ACHN (cell line): ENCODE measurements around the gene CLEC18A.
"Not testable (repeated sequence)": the region's sequence is repeated elsewhere in the genome, so short reads cannot be mapped to it uniquely, and the experiment has no call there.

Experiments used
- DNase-seq: peaks from one replicate; pipeline ENCODE4 v3.0.0-alpha.2; 2015
- in situ Hi-C: cut with HindIII; loops from 2 replicates; pipeline ENCODE4 v1.10.0; 2017; ENCODE audit warnings: low sequenced_read_pairs, low pct_ligation_motif_present, low pct_unique_long_range_greater_than_20kb

Gene CLEC18A

GRCh38 chr16:69941251-69942098, 9.7 kb upstream of the CLEC18A start:
- in situ Hi-C loops: no loop called here
- DNase-seq: no peak

- in situ Hi-C loops: no loop called here
Measured at GRCh38 chr16:69942099-69942491, 9.0 kb upstream of the CLEC18A start.

GRCh38 chr16:69942627-69943170, 8.4 kb upstream of the CLEC18A start:
- no peak for DNase-seq
- in situ Hi-C loops: no loop called here

More at GRCh38 chr16:69942099-69942491, 9.0 kb upstream of the CLEC18A start:
- no peak for DNase-seq

GRCh38 chr16:69943241-69944036, 7.7 kb upstream of the CLEC18A start:
- in situ Hi-C loops, DNase-seq: not testable (repeated sequence)

GRCh38 chr16:69950411-69950810, 723 bp upstream of the CLEC18A start:
- DNase-seq, in situ Hi-C loops: not testable (repeated sequence)

GRCh38 chr16:69951672-69952031, 518 bp downstream of the CLEC18A start:
- DNase-seq, in situ Hi-C loops: not testable (repeated sequence)

- not testable (repeated sequence) for DNase-seq
Measured at GRCh38 chr16:69952116-69952515, 982 bp downstream of the CLEC18A start.

GRCh38 chr16:69952572-69953355, 1.6 kb downstream of the CLEC18A start:
- DNase-seq, in situ Hi-C loops: not testable (repeated sequence)

More at GRCh38 chr16:69952116-69952515, 982 bp downstream of the CLEC18A start:
- in situ Hi-C loops: not testable (repeated sequence)

- DNase-seq, in situ Hi-C loops: not testable (repeated sequence)
Measured at GRCh38 chr16:69954241-69954640, 3.1 kb downstream of the CLEC18A start.

GRCh38 chr16:69963312-69963711, 12.2 kb downstream of the CLEC18A start:
- DNase-seq, in situ Hi-C loops: not testable (repeated sequence)

- in situ Hi-C loops: not testable (repeated sequence)
- DNase-seq: peak; percentile 41
Measured at GRCh38 chr16:69964960-69965660, 14.0 kb downstream of the CLEC18A start.

GRCh38 chr16:69965661-69966054, 14.5 kb downstream of the CLEC18A start:
- in situ Hi-C loops, DNase-seq: not testable (repeated sequence)

GRCh38 chr16:69967688-69968087, 16.6 kb downstream of the CLEC18A start:
- in situ Hi-C loops, DNase-seq: not testable (repeated sequence)

GRCh38 chr16:69968125-69968524, 17.0 kb downstream of the CLEC18A start:
- in situ Hi-C loops, DNase-seq: not testable (repeated sequence)

GRCh38 chr16:69969657-69970056, 18.5 kb downstream of the CLEC18A start:
- DNase-seq, in situ Hi-C loops: not testable (repeated sequence)

GRCh38 chr16:69972120-69972519, 21.0 kb downstream of the CLEC18A start:
- DNase-seq, in situ Hi-C loops: not testable (repeated sequence)

- DNase-seq, in situ Hi-C loops: not testable (repeated sequence)
Measured at GRCh38 chr16:69972935-69973334, 21.8 kb downstream of the CLEC18A start.

GRCh38 chr16:69985196-69985595, 34.1 kb downstream of the CLEC18A start:
- DNase-seq, in situ Hi-C loops: not testable (repeated sequence)
